ENCODE results near the gene CDC14B.
"Not testable (repeated sequence)": the region's sequence is repeated elsewhere in the genome, so short reads cannot be mapped to it uniquely, and the experiment has no call there.

The CDC14B gene

DNA sequence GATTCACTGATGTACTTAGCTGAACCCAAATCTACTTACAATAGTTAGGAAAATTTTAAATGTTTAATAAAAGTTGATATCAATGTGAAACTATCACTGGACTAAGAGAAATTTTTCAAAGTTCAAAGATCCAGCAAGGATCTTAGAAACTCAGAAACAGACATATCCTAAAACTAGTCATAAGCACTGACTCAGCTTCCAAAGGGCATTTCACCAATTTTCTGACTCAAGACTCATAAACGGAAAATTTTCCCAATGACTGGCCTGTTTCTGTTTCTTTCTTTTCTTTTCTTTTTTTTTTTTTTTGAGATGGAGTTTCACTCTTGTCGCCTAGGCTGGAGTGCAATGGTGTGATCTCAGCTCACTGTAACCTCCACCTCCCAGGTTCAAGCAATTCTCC is 66.6 kb downstream of the CDC14B start:
- no peak for DNase-seq (ENCODE audit: extremely low read depth in 1 of 2, low read depth in 1 of 2)

DNA sequence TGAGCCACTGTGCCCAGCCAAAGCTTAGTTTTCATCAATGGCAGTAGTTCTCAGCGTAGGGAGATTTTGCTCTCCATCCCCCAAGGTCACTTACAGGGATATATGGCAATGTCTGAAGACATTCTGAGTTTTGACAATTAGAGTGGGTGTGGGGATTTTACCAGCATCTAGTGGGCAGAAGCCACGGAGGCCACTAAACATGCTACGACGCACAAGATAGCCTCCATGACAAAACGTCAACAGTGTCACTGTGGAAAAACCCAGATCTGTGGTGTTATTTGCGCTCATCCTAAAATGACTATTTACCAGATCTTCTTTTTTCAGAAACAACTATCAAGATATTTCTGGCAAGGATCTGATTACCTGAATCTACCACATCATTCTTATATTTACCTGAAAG is 68.2 kb downstream of the CDC14B start:
- no peak for DNase-seq (ENCODE audit: extremely low read depth in 1 of 2, low read depth in 1 of 2)

DNA sequence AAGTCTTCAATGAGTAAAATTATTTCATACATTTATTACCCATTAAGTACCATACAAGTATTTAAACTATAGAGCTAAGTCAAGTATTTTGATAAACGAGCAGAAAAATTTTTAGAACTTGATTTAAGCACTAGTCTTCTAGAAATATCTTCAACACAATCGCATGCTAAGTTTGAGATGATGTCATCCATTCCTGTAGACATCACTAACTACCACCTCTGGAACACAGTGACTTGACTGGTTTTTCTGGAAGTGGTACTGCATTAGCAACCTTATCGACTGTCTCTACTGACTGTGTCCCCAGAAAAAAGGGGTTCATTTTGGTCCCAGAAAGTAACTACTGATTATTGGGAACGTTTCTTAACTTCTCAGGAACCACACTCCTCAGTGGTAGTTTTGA is 69.0 kb downstream of the CDC14B start:
- no peak for DNase-seq (ENCODE audit: extremely low read depth in 1 of 2, low read depth in 1 of 2)

GRCh38 chr9:96543131-96543530 is 76.5 kb downstream of the CDC14B start:
- not testable (repeated sequence) for DNase-seq (ENCODE audit: extremely low read depth in 1 of 2, low read depth in 1 of 2)

GRCh38 chr9:96540106-96540505 is 79.5 kb downstream of the CDC14B start:
- no peak for DNase-seq (ENCODE audit: extremely low read depth in 1 of 2, low read depth in 1 of 2)

- DNase-seq (ENCODE audit: extremely low read depth in 1 of 2, low read depth in 1 of 2), result no peak
Observed at GRCh38 chr9:96532173-96532572, 87.5 kb downstream of the CDC14B start.

- no peak for DNase-seq (ENCODE audit: extremely low read depth in 1 of 2, low read depth in 1 of 2)
Observed at GRCh38 chr9:96524764-96525163, 94.9 kb downstream of the CDC14B start.

- no peak for DNase-seq (ENCODE audit: extremely low read depth in 1 of 2, low read depth in 1 of 2)
Observed at GRCh38 chr9:96524045-96524444, 95.6 kb downstream of the CDC14B start.

DNA sequence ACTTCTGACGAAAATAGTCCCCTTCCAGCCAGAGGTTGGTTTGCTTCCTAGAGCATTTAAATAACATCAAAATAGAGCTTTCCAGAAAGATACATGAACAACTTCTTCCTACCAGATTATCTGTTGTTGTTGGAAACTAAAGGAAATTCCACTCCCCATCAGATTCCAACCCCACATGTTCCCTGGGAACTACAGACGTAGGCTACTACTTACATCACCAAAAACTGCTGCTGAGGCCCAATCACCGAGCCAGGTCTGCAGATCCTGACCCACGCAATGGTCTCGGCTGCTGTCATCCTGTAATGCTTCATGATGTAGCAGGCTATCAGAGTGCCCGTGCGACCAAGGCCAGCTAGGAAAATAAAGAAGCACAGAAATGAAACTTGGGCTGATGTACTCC is 96.3 kb downstream of the CDC14B start:
- no peak for DNase-seq (ENCODE audit: extremely low read depth in 1 of 2, low read depth in 1 of 2)

DNA sequence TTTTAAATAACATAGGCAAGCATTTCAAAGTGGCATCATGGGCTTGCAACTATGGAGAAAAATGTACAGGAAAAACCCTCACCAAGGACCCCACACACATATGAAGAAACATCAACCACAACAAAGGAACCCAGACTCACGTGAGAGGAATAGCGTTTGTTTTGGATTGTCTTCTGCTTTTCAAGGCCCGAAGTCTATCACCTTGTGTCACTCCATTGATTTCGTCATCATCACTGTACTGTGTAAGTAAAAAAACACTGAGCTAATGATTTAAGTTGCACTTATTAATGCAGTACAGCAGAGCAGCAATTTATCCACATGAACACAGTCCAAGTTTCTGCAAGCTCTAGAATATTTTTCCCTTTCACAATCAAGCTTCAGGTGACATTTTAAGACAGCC is 97.3 kb downstream of the CDC14B start:
- no peak for DNase-seq (ENCODE audit: extremely low read depth in 1 of 2, low read depth in 1 of 2)

GRCh38 chr9:96519787-96520186 is 99.9 kb downstream of the CDC14B start:
- no peak for DNase-seq (ENCODE audit: extremely low read depth in 1 of 2, low read depth in 1 of 2)

DNA sequence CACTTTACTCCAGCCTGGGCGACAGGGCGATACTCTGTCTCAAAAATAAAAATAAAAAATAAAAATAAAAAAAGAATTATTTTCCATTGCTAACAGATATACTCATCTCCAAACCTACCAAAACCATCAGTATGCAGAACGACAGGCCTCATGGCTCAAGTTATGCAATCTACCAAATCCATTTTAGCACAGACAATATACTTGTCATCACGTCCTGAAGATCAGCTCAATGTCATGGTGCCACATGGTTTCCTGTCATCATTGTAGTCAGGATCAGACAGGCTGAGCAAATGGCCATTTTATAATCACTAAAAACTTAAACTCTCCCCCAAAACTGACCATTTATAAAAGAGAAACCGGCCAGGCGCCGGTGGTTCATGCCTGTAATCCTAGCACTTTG is 100.5 kb downstream of the CDC14B start:
- no peak for DNase-seq (ENCODE audit: extremely low read depth in 1 of 2, low read depth in 1 of 2)

GRCh38 chr9:96515621-96516470 is 103.8 kb downstream of the CDC14B start:
- DNase-seq (ENCODE audit: extremely low read depth in 1 of 2, low read depth in 1 of 2), result no peak

GRCh38 chr9:96514800-96515158 is 104.9 kb downstream of the CDC14B start:
- no peak for DNase-seq (ENCODE audit: extremely low read depth in 1 of 2, low read depth in 1 of 2)

DNA sequence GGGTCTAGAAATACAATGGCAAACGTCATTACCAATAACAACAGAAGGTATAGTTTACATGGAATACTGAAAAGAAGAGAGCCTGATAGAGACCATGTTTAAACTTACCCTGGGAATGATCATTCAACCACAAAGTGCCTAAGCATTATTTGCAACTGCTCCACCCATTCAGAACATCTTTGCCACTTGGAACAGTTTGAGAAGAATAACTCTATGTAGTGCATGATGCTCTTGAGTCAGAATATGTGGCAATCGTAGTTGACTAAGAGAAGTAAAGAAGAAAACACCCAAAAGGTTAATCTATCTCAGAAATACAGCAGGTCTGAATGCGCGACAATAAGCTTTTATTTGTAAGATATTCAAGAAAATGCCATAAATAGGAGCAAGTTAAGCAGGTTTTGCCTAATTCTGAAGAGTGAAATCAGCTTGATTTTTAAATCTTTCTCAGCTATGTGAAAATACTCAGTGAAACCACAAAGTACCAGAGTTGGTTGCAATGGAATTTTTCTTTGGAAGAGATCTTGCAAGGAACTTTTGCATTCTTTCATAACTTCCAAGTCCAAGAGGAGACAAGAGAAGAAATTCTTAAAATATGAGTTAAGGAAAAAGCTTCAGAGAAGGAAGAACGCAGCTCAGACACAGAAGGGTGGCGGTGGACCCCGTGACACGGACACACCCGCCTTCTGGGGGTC is 105.4 kb downstream of the CDC14B start:
- no peak for DNase-seq (ENCODE audit: extremely low read depth in 1 of 2, low read depth in 1 of 2)

- DNase-seq (ENCODE audit: extremely low read depth in 1 of 2, low read depth in 1 of 2), result no peak
Observed at GRCh38 chr9:96513622-96514021, 106.0 kb downstream of the CDC14B start.

DNA sequence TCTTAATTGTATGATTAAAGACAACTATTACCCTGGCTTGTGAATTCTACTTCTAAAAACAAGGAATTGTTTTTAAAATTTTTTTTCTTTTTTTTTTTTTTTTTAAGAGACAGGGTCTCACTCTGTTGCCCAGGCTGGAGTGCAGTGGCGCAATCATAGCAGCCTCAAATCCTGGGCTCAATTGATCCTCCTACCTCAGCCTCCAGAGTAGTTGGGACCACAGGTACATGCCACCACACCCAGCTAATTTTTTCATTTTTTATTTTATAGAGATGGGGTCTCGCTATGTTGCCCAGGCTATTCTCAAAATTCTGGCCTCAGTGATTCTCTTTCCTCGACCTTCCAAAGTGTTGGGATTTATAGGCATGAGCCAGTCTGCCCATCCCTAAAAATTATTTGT is 107.4 kb downstream of the CDC14B start:
- no peak for DNase-seq (ENCODE audit: extremely low read depth in 1 of 2, low read depth in 1 of 2)

DNA sequence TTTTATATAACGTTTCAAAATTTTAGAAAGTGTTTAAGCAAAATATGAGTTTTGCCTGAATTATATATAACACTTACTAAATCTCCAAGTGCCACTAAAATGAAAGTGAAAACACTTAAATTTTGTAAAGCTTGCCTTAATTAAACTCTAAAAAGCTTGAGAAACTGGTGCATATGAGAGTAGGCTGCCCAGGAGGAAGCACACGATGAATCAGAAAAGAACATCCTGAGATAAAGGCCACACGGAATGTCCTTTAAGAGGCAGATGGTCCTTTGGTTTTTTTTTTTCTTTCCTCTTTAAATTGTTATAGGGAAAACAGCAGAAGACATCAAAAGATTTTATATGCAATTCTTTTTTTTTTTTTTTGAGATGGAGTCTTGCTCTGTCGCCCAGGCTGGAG is 109.4 kb downstream of the CDC14B start:
- no peak for DNase-seq (ENCODE audit: extremely low read depth in 1 of 2, low read depth in 1 of 2)

- no peak for DNase-seq (ENCODE audit: extremely low read depth in 1 of 2, low read depth in 1 of 2)
Observed at GRCh38 chr9:96509848-96510247, 109.8 kb downstream of the CDC14B start.

GRCh38 chr9:96509026-96509425 is 110.6 kb downstream of the CDC14B start:
- no peak for DNase-seq (ENCODE audit: extremely low read depth in 1 of 2, low read depth in 1 of 2)

DNA sequence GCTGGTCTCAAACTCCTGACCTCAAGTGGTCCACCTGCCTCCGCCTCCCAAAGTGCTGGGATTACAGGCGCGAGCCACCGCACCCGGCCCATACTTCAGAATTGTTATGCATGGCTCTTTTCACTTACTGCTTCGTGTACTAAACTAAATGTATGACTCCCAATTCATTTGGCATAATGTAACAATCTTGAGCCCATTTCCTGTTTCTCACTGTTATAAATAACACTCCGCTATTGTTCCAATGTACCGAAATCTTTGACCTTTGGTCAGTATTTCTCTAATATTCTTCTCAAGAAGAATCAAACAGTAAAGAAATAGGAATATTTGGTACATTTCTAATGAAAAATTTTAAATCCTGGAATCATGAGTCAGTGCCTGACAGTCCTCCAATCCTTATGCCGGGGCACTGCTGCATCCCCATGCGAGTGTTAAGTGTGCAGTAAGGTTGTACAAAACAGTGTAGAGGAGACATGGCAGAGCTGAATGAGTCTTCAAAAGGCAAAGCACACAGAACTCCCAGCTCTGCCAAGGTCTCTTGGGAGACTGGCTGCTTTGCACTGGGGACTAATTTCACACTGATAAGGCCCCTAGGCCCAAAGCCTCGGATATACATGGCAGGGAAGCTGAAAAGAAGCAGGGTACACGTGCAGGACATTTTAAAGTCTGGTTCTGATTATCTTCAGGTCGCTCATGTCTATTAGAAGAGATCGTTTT is 111.3 kb downstream of the CDC14B start:
- no peak for DNase-seq (ENCODE audit: extremely low read depth in 1 of 2, low read depth in 1 of 2)

Data from activated CD8-positive, alpha-beta memory T cell treated with anti-CD3 and anti-CD28 coated beads for 1 hour (primary cell).